Panc1 (cell line): ENCODE measurements around the gene ZNF169. TPM values are rescaled to one million over a fixed set of nuclear protein-coding genes. Genes with fewer than 3 reads are reported as not detected.
"Not testable (repeated sequence)": the region's sequence is repeated elsewhere in the genome, so short reads cannot be mapped to it uniquely, and the experiment has no call there.

Source experiments
- ATAC-seq: fragments of 200-7000 bp; cut with Tn5 transposase; 2 replicates; pipeline ENCODE4 v1.9.1; 2020; ENCODE audit warnings: mild to moderate bottlenecking, moderate library complexity
- BruUV-seq: library from RNA; stranded (reverse); fragments of 400-500 nt; replicated peaks from 2 replicates; lab custom pipeline; 2021; lab: Mats Ljungman, UMichigan
- CTCF ChIA-PET: fragments of 300-600 bp; sonication (Branson Sonifier 250); formaldehyde crosslinking; loops from one replicate; lab custom pipeline; 2022; ENCODE audit warnings: antibody characterized with exemption; lab: Charles Lee
- POLR2A ChIA-PET: fragments of 300-600 bp; sonication (Branson Sonifier 250); formaldehyde crosslinking; loops from one replicate; lab custom pipeline; 2022; ENCODE audit warnings: antibody characterized with exemption; lab: Charles Lee
- DNase-seq: peaks from one replicate; pipeline ENCODE4 v3.0.0-alpha.2; 2010; ENCODE audit warnings: low read depth, low spot score
- H3K27ac ChIP-seq: 2 replicates; pipeline ENCODE4 v1.5.1; 2011; ENCODE audit warnings: mild to moderate bottlenecking, low read length, inconsistent platforms
- H3K27me3 ChIP-seq: fragments of 200-500 bp; sonication (Bioruptor generic); 2 replicates; pipeline ENCODE4 v1.6.0; 2014; ENCODE audit warnings: low read length, inconsistent platforms; ENCODE audit not compliant: control insufficient read depth, insufficient read depth
- H3K36me3 ChIP-seq: fragments of 200-500 bp; sonication (Bioruptor generic); 2 replicates; pipeline ENCODE4 v1.5.1; 2014; ENCODE audit warnings: inconsistent platforms, mild to moderate bottlenecking, low read length, moderate library complexity; ENCODE audit not compliant: control insufficient read depth, insufficient read depth
- H3K4me1 ChIP-seq: 2 replicates; pipeline ENCODE4 v1.5.1; 2011; ENCODE audit warnings: inconsistent platforms, mild to moderate bottlenecking, low read length, moderate library complexity; ENCODE audit not compliant: control insufficient read depth, insufficient read depth
- H3K4me3 ChIP-seq, 2 experiments: 2 replicates each; pipeline ENCODE4 v1.5.1; 2011 to 2012; ENCODE audit warnings: low read depth in 2 of 2, low read length in 2 of 2, mild to moderate bottlenecking in 2 of 2, inconsistent platforms in 1 of 2, moderate library complexity in 1 of 2
- H3K9me3 ChIP-seq: fragments of 200-500 bp; sonication (Bioruptor generic); 2 replicates; pipeline ENCODE4 v1.5.1; 2014; ENCODE audit warnings: low read depth, mild to moderate bottlenecking, inconsistent platforms, low read length, moderate library complexity; ENCODE audit not compliant: control insufficient read depth, insufficient read depth
- in situ Hi-C: cut with HindIII; loops from 2 replicates; pipeline ENCODE4 v1.10.0; 2016; ENCODE audit warnings: low sequenced_read_pairs, low pct_unique_long_range_greater_than_20kb
- intact Hi-C: fragments of 100-400 bp; cut with micrococcal nuclease; formaldehyde crosslinking; loops from one replicate; pipeline ENCODE4 v1.10.0; 2022; ENCODE audit not compliant: unreplicated experiment
- total RNA-seq: library from RNA; stranded (reverse); gene quantifications from one replicate; pipeline ENCODE4 v1.2.1, GENCODE V29; 2021; ENCODE audit not compliant: unreplicated experiment

ZNF169 gene
- total RNA-seq, 1 experiment from 2014 or later: 3.1 TPM

DNA sequence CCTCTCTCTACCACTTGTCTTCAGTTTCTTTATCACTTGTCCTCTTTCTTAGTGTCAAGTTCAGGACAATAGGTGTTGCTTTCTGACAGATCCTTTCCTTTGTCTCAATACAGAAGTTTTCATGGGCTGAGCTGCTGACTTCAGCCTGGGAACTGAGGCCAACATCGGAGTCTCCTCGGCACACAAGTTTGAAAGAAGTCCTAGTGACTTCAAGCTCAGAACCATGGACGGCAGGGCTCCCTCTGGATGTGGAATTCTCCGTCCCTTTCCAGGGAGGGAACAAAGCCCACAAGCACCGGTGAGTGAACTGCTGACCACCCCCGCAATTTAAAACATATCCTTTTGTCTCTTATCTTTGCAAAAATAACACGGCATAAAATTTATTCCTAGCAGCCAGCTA lies 79.6 kb downstream of the ZNF169 start:
- H3K4me3 ChIP-seq, H3K9me3 ChIP-seq, H3K4me1 ChIP-seq, DNase-seq, POLR2A ChIA-PET, H3K27ac ChIP-seq, BruUV-seq, intact Hi-C loops, CTCF ChIA-PET, H3K27me3 ChIP-seq, in situ Hi-C loops, ATAC-seq, H3K36me3 ChIP-seq: not testable (repeated sequence)

DNA sequence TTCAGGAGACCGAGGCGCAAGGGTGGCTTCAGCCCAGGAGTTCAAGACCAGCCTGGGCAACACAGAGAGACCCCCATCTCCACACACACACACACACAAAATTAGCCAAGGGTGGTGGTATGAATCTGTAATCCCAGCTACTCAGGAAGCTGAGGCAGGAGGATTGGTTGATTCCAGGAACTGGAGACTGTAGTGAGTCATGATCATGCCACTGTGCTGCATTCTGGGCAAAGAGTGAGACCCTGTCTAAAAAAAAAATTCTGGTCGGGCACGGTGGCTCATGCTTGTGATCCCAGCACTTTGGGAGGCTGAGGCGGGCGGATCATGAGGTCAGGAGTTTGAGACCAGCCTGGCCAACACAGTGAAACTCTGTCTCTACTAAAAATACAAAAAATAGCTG lies 80.6 kb downstream of the ZNF169 start:
- intact Hi-C loops, in situ Hi-C loops, POLR2A ChIA-PET: not testable (repeated sequence)

DNA sequence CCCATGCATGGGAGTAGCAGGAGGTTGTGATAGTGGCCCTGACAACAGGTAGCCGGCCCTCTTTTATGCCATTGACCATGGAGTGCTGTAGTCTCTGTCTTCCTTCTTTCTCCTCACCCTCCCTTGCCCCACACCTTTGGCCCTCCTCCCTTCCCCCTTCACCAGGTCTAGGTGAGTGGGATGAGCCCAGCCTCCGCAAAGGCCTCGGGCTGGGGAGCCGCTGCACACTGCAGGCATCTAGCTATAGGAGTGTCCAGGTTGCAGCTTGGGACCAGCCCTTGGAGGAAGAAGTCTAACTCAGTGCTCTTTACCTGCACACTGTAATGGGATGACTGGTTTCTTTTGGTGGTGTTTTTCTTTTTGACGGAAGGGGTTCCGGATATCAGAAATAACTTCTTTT lies 81.7 kb downstream of the ZNF169 start:
- ATAC-seq, in situ Hi-C loops, intact Hi-C loops, DNase-seq, H3K36me3 ChIP-seq, H3K4me1 ChIP-seq, BruUV-seq, H3K9me3 ChIP-seq, H3K27me3 ChIP-seq, POLR2A ChIA-PET, CTCF ChIA-PET, H3K4me3 ChIP-seq, H3K27ac ChIP-seq: not testable (repeated sequence)

More for the DNA sequence above, 80.6 kb downstream of the ZNF169 start:
- CTCF ChIA-PET, H3K27me3 ChIP-seq, H3K36me3 ChIP-seq, ATAC-seq, DNase-seq, H3K9me3 ChIP-seq, H3K4me1 ChIP-seq, H3K27ac ChIP-seq, BruUV-seq, H3K4me3 ChIP-seq: not testable (repeated sequence)

DNA sequence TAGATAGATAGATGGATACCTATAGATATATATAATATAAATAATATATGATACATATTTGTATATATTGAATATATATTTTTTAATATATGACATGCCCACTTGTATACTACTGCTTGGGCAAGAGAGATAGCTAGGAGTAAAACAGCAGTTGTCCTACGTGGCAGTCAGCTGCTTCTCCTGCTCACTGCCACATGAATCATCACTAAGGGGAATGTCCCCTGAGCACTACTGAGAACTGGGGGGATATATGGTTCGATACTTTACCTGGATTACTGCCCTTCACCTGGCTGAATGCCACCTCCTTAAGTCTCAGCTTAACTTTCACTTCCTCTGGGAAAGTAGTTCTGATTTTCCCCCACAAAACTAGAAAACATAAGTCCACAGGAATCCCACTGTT lies 82.6 kb downstream of the ZNF169 start:
- H3K36me3 ChIP-seq, intact Hi-C loops, ATAC-seq, CTCF ChIA-PET, H3K27ac ChIP-seq, H3K9me3 ChIP-seq, H3K4me3 ChIP-seq, BruUV-seq, POLR2A ChIA-PET, in situ Hi-C loops, H3K27me3 ChIP-seq, DNase-seq, H3K4me1 ChIP-seq: not testable (repeated sequence)

DNA sequence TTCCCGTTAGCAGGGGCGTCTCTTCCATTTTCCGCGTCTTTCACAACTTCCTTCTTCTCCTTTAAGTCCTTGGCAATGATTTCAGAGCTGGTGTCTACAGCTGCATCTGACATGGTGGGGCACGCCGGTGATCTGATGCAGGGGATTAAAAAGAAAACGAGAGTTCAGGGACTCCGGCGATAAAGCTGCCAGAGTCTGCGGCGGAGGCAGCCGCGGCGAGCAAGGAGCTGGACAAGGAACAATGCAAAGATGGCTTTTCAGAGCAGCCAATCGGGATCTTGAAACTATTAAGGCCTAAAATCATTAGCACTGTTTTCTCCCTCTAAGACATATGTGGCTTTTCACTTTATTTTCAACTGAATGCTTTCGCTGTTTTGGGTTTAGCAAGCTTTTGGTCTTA lies 88.4 kb downstream of the ZNF169 start:
- DNase-seq, in situ Hi-C loops, intact Hi-C loops, H3K4me1 ChIP-seq, BruUV-seq, ATAC-seq, H3K27ac ChIP-seq, CTCF ChIA-PET, H3K4me3 ChIP-seq, POLR2A ChIA-PET, H3K9me3 ChIP-seq, H3K36me3 ChIP-seq, H3K27me3 ChIP-seq: not testable (repeated sequence)

DNA sequence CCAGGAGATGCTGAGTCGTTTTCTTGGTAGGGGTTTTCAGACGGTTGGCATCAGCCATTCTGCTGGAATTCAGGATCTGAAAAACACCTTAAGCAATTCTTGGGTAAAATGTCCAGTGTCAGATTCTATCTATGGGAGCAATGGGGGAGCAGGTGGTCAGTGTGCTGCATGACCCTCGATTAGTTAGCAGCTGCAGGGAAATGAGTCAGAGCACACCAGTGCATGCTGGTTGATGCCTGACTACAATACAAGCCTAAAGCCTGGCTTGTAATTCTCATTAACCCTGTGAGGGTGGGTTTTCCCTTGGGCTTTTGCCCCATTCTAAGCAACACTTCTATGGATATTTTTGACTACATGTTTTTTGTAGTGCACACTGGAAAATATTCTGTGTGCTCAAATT lies 89.7 kb downstream of the ZNF169 start:
- DNase-seq, intact Hi-C loops, CTCF ChIA-PET, in situ Hi-C loops, H3K36me3 ChIP-seq, H3K27ac ChIP-seq, H3K27me3 ChIP-seq, H3K9me3 ChIP-seq, H3K4me3 ChIP-seq, POLR2A ChIA-PET, BruUV-seq, ATAC-seq, H3K4me1 ChIP-seq: not testable (repeated sequence)

Other genes with a start within 250 kb of the ZNF169 start
- 10.6 TPM for gene PTPDC1, start 174.8 kb upstream of the ZNF169 start, total RNA-seq
- not detected for gene NUTM2F, start 69.3 kb downstream of the ZNF169 start, total RNA-seq